NCI-H510A (cell line): ENCODE measurements around the gene CACNA1F.

Source experiments
- DNase-seq: peaks from one replicate; lab custom pipeline; 2025; lab: John Stamatoyannopoulos, UW

The CACNA1F gene

DNA sequence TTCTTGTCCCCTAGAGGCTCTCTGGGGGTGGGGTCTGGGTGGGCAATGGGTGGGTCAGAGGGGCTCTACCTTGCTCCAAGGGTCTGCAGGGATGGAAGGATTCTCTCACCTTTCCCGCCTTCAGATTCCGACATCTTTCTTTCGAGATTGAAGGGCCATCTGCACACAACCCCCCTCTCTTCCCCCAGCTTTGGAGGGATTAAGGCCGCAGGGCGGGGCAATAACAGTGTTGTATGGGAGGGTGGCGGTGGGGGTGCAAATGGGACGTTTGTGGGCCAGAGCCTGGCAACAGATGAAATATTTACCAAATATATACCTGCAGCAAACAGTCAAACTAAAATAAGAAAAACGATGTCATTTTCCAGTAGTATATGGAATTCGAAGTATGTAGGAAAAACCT, at the start of gene CACNA1F:
Gene CACNA1F, minus strand, starts transcription at position 165 of the 400 bp plus-strand sequence. Its CDS starts 31 bp downstream, at position 134.
- DNase-seq, result no peak

DNA sequence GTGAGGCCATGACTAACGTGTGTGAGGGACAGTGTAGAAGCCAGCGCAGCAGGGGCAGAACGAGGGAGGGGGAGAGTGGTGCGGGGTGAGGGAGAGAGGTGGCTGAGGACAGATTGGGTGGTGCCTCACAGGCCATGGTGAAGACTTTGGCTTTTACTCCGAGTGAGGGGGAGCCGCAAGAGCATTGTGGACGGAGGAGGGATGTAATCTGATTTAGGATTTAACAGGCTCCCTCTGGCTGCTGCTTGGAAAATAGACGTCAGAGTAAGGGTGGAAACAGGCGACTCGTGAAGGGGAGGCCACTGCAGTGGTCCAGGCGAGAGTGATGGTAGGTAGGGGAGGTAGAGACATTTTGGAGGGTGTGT, 49.5 kb upstream of the CACNA1F start:
- DNase-seq, result no peak

DNA sequence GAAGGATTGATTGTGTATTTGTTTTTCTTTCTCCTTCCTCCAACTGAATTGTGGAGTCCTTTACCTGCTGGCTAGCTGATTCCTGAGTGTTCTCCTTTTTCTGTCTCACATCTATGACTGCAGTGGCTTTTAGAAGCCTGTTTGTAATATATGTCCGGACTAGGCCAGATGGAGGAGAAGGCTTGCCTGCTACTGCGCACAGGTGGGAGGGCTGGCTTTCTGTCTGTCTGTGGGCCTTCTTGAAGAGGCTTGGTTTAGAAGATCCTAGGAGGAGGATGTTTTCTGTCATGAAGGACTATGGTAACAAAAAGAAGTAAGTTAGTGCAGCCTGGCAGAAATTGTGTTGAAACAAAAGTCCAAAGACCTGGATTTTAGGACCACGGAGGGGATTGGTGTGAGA, 44.9 kb upstream of the CACNA1F start:
- DNase-seq, result no peak

DNA sequence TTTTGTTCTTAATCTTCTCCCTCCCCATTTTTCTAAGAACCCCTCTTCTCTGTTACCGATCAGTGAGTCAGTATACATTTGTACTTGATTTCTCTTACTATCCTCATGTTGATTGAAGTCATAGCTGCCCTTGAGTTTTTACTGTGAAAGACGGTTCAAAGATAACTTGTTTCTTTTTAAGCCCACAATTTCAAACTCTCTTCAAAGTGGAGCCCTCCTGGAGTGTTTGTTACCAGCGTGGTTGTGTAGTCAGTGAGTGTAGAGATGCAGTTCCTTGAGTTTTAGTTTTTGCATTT, 44.3 kb upstream of the CACNA1F start:
- DNase-seq, result no peak

DNA sequence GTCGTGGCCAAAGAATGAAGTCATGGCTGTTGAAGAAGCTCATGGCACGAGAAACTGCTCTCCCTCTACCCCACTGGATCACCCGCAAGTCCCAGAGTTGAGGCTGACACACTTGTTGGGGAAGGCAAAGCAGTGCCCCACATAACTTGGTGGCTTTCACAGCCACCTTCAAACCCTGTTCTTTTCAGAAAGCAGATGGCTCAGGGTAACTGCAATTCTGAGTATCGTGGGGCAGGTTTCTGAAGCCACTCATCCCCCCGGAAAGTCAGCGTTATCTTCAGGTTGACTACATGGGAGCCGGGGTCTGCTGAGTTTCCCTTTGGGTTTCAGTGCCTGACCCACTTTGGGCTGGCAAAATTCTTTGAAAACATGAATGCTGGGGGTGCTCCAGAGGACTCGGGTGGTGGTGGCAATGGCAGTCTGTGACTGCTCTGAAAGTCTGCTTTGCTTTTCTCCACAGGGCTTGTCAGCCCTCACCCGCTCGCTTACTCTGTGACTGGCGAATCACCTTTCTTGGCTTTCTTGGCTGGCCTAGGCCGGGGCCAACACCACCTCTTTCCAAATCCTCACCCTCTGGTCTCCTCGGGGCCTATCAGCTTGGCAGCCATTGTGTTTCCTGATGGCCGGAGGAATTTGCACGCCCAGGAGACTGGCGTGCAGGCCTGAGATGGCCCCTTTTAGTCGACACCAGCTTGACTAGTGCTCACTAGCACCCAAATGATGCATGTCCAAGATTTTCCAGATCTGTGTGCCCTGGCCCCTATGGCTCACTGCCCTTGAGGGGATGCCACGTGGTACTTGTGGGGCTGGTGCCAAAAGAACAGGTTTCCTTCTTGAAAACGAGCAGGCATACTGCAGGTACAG, 43.8 kb upstream of the CACNA1F start:
- no peak for DNase-seq

DNA sequence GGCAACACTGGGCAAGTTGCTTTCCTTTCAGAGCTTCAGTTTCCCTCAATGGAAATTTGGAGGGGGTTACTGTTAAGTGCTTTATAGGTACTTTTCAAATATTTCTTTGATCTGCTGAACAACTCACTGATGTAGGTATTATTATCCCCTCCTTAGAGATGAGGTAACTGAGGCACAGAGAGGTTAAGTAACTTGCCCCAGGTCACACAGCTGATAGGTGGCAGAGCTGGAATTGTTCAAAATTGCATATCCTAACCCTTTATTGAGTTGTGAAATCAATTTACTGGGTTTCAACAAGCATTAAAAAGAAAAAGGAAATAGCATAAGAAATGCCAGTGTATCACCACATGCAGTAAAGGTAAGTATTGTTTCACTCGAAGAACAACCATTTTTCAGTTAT, 43.1 kb upstream of the CACNA1F start:
- no peak for DNase-seq

DNA sequence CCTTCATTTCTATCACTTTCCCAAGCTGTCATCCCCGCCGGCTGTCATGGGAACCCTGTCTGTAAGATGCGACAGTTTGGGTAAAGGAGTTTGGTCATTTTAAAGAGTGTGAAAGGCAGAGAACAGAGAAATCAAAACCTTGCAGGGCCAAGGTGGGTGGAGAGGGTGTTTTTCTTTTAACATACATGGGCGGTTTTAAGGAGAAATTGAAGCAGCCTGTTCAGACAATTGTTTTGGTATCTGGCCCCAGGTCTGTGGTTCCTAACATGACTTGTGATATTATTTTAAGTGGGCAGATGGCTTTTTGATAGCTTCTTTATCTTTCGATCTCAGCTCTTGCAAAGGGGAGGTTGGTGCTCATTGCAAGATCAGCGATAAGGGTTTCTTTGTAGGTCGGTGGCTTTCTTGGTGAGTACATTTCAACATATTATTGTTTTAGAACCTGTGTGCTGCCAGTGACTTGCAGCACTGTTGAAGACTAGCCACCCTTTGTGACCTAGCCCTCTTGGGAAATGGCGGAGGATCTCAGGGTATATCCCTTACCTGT, 40.1 kb upstream of the CACNA1F start:
- no peak for DNase-seq

DNA sequence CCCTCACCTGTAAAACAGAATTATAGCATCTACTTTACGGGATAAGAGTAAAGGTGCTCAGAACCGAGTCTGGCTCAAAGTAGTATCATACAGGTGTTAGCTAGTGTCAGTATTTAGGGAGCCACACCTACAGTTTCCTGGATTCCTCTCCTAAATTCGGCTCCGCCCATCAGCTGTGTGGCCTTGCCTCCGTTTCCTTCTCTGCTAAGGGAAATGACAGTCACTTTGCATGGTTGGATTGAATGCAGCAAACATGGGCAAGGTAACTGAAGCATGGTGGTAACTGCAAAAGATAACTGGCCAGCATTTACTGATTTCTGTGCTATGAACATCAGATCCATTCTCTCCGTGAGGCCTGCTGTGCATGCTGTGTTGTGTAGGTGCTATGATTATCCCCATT, 39.3 kb upstream of the CACNA1F start:
- no peak for DNase-seq

DNA sequence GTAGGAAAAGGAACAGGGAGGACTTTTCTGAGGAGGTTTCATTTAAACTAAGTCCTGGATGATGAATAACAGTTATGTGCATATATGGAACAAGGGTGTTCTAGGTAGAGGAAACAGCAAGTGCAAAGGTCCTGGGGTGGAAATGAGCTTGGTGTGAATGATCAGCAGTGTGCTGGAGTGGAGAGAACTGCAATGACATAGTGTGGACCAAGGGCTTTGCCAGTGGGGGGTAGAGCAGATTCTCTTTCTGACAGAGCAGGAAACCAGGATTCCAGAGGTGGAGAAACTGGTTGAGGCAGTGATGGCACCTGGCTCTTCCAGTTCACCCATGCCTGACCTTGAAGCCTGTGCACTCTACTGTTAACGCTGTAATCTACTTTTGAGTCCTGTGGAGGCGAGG, 38.2 kb upstream of the CACNA1F start:
- DNase-seq, result no peak

DNA sequence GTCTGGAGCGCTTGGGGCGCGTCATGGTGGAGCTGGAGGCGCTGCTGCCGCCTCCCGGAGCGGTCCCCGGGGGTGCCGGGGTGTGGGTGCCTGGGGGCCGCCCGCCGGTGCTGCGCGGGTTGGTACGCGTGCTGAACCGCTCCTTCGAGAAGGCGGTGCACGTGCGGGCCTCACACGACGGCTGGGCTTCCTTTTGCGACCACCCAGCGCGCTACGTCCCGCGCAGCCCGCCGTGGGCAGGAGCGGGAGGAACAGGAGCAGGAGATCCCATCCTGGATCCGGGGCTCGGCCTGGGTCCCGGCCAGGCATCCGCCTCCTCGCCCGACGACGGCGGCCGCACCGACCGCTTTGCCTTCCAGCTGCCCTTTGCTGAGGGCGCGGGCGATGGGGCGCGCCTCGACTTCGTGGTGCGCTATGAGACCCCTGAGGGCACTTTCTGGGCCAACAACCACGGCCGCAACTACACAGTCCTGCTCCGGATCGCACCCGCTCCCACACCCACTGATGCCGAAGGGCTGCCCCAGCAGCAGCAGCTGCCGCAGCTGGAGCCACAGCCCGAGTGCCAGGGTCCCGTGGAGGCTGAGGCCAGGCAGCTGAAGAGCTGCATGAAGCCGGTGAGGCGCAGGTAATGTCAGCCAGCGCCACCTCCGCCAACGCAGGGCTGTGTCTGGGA, 37.2 kb upstream of the CACNA1F start:
- no peak for DNase-seq

DNA sequence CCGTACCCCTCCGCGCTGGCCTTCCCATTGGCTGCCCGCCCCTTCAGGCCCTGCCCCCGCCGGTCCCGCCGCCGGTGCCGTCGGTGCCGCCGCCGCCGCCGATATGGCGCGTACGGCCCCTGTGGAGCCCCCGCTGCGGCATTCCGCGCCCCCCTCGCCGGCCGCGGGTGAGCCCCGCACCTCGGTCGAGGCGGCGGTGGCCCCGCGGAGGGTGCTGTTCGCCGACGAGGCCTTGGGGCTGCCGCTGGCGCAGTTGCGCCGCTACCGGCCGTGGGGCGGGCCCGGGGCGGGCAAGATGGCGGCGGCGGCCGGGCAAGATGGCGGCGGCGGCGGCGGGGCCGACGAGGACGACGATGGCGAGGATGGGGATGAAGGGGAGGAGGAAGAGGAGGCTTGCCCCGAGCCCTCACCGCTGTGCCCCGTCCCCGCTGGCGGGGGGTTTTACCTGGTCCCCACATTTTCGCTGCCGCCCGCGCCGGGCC, 36.7 kb upstream of the CACNA1F start, which contains the start of gene PPP1R3F:
Gene PPP1R3F, plus strand, starts transcription at position 27 of the 482 bp plus-strand sequence. Its CDS starts 77 bp downstream, at position 104.
- DNase-seq, result no peak

DNA sequence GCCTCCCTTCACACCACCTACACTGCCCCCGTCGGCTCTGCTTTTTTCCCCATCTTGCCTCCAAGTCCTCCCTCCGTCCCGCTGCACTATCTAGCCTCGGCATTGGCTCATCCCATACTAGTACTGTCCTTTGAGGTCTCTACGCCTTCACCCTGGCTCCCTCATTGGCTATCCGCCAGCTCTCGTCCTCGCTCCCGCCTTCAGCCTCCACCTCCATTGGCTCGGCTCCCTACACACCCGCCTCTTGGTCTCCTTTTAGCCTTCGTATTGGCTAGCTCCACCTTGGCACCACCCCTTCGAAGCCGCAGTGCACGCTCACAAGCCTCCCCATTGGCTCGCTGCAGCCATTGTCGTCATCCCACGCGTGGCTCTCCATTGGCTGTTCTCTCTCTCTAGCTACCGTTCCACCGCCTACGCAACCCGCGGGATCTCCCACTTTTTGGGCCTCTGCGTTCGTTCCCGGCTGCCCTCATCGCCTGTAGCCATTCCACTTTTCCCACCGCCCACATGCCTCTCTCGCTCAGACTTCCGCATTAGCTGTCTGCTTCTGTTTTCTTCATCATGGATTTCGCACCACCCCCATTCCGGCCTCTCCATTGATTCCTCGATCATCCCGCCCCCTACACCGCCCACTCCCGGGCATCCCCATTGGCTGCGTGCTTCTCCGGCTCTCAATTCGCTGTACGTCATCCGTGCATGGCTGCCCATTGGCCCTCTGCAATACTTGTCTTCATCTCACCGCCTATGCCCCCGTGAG, 36.0 kb upstream of the CACNA1F start:
- peak; percentile 96 for DNase-seq

DNA sequence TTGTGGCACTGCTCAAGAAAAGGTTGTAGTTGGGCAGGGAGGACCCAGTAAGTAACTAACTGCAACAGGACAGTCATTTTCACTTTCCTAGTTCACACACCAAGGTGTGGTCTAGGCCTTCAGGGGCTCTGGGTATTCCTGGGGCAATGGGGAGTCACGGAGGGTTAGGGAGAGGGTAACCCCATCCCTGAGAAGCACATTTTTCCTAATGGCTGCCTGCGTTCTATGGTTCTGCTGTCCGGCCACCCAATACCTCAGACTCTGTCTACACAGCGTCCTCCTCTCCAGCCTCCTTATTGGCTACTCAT, 35.5 kb upstream of the CACNA1F start:
- DNase-seq, result no peak

DNA sequence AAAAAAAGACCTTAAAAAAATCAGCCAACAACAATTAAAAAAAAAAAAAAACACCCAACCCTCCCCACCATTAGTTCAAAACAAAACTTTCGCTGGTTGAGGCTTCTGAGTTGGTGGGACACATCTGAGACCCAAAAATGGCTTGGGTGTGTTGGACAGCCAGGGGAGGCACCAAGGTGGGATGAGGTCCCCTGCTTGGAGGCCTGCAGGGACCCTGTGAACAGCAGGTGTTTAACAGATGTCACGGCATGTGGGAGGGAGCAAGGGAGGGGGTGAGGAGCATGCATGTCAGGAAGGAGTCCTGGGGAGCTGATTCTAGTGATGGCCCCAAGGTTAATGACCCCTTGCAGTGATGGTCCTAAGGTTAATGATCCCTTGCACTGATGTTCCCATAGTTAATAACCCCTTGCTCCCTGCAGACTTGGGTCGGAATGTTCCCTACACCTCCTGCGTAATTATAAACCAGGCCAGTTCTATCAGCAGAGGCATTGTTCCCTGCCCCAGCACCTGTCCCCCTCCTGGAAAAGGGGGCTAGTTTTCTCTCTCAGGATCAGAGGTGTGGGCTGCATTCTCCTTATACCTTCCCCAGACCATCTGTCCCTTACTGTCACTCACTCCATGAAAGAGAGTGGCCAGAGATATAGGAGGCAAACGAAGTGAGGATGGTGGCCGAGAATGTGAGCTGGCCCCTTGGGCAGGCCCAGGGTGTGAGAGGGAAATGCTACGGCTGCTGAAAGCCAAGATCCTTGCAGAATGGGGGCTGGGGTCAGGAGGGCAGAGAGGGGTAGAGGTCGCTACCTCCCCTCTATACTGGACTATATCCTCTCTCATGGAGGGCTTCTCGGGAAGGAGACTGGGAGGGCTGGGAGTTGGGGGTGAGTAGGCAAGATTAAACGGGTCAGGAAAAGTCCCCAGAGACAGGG, 33.6 kb upstream of the CACNA1F start:
- DNase-seq, result no peak

DNA sequence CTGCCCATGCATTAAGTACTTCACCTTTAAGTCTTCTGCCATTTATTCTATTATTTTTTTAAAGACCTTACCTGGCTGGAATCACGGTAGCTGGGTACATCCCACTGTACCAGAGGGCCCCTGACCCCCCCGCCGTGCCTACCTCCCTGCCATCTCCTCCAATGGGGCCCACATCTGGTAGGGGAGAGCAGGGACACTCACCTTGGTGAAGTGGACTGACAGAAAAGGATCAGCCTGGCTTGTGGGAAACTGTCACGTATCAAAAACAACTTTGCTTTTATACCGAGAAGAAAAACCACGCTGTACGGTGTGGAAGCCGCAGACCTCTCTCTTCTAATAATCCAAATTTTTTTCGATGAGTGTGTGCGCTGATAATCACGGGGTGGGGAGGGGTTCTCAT, 31.3 kb upstream of the CACNA1F start, which contains the start of gene FOXP3:
Gene FOXP3, minus strand, starts transcription at position 251 of the 400 bp plus-strand sequence. CDS start 6,205 bp downstream, outside the sequence.
- DNase-seq, result no peak

DNA sequence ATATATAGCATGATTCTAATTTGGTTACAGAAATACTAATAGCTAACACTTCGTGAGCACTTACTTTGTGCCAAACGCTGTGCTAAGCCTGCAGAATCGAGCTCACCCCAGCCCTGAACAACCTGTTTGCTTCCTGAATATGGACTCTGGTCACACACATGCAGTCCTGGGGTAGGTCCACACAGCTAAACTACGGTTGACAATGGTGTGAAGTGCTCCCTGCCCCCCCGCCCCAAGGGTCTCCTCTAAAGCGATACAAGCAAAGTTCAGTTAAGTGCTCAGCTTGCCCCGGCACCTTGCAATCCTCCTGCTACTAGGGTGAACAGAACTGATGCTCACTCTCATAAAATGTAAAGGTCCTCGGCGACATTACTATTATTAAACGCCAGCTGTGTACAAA, 30.5 kb upstream of the CACNA1F start:
- no peak for DNase-seq

DNA sequence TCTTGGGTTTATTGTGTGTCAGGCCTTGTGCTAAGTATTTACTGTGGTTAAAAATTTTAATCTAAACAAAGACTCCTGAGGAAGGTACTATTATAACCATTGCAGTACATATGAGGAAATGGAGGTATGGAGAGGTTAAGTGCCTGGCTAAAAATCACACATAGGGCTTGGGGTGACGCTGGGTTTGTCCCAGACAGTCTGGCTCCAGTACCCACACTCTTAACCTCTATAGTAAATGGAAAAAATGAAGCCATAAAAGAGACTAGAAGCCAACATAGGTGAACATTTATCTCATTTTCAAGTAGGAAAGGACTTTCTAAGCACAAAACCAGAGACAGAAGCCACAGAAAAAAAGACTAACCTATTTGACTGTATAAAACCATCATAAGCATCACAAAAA, 29.5 kb upstream of the CACNA1F start:
- DNase-seq, result no peak

DNA sequence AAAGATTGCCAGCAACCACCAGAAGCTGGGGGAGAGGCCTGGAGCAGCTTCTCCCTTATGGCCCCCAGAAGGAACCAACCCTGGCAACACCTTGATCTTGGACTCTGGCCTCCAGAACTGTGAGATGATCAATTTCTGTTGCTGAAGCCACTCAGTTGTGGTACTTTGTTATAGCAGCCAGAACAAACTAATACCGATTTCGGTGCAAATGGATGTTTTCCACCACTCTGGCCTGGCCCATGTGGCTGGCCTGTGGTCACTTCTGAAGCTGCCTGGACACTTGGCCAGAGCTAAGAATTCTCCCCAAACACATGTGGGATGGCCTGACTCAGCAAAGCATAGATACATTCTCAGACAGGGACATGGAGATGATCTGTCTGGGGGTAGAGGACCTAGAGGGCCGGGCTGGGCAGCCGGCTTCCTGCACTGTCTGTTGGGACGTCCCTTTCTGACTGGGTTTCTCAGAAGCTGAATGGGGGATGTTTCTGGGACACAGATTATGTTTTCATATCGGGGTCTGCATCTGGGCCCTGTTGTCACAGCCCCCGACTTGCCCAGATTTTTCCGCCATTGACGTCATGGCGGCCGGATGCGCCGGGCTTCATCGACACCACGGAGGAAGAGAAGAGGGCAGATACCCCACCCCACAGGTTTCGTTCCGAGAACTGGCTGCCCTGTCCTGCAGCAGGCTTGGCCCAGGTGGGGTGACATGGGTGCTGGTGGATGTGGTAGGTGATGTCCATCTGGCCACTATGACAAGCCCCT, 27.3 kb upstream of the CACNA1F start:
- no peak for DNase-seq

DNA sequence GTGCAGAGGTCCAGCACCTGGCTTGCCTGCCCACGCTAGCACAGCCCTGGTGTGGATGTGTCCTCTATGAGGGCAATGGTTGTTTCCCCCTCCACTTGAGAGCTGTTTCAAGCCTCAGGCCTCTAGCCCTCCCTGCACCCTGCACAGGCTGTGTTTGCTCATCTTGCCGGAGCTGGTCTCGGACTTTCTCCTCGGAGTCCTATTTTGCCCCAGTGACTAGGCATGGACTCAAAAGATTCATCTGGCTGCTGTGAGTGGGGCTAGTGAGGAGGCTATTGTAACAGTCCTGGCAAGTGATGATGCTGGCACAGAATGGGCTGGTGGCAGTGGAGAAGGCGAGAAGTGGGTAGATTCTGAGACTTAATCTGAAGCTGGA, 25.6 kb upstream of the CACNA1F start:
- DNase-seq, result no peak

DNA sequence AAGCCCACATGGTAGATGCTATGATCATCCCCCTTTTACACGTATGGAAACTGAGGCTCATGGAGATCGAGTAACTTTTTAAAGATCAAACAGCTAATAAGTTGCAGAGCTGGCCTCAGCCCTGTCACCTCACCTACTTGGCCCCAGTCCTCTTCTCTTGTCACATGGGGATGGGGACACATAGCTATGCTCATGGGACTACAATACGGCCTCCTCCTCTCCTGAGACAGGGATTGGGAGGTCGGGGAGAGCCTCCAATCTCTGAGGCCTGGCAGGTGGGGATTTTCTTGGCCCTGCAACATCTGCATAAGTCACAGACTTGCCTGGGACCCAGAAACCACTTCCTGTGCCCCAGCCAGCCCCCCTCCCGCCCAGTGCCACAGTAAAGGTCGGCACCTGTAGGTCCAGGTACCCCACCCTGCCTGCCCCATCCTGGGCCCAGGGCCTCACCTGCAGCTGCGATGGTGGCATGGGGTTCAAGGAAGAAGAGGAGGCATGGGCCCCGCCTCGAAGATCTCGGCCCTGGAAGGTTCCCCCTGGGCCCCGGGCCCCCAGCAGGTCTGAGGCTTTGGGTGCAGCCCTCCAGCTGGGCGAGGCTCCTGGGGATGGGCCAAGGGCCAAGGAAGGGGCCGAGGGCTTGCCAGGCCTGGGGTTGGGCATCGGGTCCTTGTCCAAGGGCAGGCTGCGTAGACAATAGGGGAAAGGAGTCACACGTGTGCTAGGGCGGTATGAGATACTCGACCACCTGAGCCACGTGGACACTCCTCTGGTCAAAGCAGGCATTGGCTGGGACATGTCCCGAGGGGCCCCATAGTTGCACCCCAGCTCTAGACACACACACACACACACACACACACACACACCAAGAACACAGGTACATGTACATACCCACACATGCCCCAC, 25.0 kb upstream of the CACNA1F start:
- no peak for DNase-seq
